ENCODE data around the gene FBXW12.

FBXW12 gene

GRCh38 chr3:48407542-48408099 is 35.6 kb downstream of the FBXW12 start:
- DNase-seq (ENCODE audit: low read depth, low spot score) = no peak

DNA sequence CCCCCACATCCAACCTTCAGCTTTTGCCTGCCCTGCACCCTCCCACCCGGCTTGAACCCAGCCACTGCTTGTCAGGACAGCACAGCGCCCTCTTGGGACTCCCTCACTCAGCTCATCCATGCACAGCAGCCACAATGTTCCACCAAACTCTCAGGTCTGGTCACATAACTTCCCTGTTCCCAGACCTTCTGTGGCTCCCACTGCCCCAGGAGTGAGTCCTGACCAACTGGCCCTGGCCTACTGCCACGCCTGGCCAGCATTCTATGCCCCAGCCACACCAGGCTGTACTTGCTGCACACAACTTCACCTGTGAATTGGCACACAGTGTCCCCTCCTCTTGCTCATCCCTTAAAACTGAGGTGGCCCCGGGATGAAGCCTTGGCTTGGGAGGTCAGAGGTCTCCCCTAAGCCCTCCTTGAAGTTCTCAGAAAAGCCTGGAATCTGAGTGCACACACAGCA is 36.8 kb downstream of the FBXW12 start:
- DNase-seq (ENCODE audit: low read depth, low spot score) = no peak

GRCh38 chr3:48409291-48410201 is 37.5 kb downstream of the FBXW12 start:
- no peak for DNase-seq (ENCODE audit: low read depth, low spot score)

DNA sequence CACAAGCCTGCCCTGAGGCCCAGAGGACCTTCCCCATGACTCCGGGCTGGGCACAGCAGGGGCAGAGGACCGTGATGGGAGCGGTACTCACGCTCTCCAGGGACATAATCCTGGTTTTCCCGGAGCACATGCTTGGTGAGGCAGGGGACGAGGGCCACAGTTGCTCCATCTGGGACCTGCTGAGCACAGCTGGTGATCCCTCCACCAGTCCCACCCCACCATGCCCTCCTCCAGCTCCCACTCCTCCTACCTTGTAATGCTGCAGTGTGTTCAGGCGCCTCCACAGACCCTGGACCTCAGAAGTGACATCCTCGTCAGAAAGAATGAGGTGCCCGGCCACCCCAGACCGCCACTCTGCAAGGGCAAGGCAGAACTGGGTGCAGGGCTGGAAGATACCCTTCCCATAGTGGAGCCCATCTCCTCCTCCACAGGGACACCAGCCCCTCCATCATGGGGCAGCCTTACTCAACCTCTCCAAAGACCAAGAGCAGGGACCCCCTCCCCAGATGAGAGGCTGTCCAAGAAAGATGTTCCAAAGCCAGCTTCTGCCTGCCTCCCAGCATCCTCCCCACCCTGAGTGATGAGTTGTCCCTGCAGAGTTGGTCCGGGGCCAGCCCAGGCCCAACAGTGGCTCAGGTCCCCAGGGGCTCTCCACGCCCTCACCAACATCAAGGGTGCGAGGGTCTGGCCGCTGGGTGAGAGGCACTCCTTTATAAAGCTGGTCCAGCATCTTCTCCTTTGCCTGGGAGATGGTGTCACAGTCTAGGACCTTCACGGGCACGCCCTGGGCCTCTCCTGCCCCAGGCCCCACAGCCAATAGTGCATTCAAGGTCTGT is 38.4 kb downstream of the FBXW12 start:
- no peak for DNase-seq (ENCODE audit: low read depth, low spot score)

GRCh38 chr3:48411041-48411588 is 39.1 kb downstream of the FBXW12 start:
- no peak for DNase-seq (ENCODE audit: low read depth, low spot score)

GRCh38 chr3:48411606-48412374 is 39.8 kb downstream of the FBXW12 start:
- DNase-seq (ENCODE audit: low read depth, low spot score) = no peak

DNA sequence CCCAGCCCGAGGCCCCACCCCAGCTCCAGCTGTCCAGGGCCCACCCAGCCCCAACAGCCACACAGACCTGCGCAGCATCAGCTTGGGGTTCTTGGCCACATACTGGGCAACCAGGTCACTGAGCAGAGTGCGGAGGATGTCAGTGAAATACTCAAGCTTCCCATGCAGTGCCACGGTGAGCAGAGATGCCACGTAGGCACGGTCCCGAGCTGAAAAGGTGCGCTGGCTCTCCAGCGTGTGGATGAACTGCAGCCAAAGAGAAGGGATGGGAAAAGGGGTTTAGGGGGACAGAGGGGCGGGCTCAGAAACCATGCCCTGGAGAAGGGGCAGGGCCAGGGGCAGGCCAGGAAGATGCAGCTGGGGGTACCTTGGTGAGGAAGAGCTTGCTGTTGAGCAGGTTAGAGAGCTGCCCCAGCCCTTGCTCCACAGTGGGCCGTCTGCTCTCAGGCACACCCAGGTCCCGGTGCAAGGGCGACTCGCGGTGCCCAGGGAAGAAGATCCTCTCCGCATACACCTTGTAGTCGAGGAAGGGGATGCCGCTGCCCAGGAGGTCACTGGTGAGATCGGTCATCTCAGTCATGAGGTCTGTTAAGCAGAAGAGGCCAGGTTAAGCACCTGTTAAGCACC is 40.5 kb downstream of the FBXW12 start:
- no peak for DNase-seq (ENCODE audit: low read depth, low spot score)

DNA sequence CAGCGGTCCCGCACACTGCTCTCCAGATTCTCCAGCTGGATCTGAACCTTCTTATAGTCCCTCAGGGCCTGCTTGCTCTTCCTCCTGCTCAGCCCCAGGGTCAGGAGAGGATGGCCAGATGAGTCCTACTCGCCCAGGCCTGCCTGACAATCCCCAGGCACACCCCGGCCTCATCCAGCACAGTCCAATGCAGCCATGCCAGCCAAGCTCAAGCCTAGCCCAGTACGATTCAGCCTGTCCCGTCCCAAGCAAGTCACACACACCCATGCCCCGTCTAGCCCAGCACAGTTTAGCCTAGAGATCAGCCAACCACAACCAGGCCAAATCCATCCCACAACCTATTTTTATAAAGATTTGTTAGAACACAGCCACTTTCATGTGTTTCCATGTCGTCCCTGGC is 41.1 kb downstream of the FBXW12 start:
- DNase-seq (ENCODE audit: low read depth, low spot score) = no peak

- no peak for DNase-seq (ENCODE audit: low read depth, low spot score)
These were observed 41.6 kb downstream of the FBXW12 start for GRCh38 chr3:48413611-48414010.

GRCh38 chr3:48414376-48415250 is 42.6 kb downstream of the FBXW12 start:
- no peak for DNase-seq (ENCODE audit: low read depth, low spot score)

GRCh38 chr3:48415251-48415953 is 43.4 kb downstream of the FBXW12 start:
- DNase-seq (ENCODE audit: low read depth, low spot score) = no peak

DNA sequence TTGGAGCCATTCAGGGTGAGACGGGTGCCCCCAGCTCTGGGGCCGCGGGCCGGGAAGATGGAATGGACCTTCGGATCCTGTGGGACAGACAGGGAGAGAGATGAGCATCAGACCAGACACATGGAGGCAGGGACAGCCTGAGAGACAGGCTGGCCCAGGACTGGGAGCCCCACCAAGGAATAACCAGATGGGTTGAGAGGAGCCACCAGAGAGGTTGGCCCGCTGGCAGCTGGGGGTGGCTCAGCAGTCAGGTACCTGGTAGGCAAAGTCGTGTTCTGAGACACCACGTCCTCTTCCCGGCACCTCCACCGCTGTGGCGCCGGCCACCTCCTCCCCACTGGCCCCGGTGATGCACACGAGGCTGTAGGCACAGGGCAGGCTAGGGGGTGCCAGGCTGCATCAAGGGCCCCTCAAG is 44.1 kb downstream of the FBXW12 start:
- DNase-seq (ENCODE audit: low read depth, low spot score) = no peak

DNA sequence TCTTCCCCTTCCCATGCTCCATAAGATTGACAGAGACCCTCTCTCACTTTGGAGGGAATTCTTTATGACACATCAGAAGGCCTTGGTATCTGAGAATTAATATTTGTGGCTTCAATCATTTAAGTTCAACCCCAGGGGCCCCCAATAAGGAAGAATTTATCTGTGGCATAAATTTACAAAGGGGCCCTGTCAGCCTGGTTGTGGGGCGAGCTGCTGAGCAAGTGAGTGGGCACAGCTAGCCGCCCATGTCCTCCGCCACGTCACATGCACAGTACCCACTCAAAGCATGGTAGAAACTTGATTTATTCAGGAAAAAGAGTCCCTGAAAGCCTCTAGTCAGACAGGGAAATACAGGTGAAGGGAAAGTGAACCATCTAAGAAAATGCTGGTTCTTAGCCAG is 44.5 kb downstream of the FBXW12 start:
- no peak for DNase-seq (ENCODE audit: low read depth, low spot score)

DNA sequence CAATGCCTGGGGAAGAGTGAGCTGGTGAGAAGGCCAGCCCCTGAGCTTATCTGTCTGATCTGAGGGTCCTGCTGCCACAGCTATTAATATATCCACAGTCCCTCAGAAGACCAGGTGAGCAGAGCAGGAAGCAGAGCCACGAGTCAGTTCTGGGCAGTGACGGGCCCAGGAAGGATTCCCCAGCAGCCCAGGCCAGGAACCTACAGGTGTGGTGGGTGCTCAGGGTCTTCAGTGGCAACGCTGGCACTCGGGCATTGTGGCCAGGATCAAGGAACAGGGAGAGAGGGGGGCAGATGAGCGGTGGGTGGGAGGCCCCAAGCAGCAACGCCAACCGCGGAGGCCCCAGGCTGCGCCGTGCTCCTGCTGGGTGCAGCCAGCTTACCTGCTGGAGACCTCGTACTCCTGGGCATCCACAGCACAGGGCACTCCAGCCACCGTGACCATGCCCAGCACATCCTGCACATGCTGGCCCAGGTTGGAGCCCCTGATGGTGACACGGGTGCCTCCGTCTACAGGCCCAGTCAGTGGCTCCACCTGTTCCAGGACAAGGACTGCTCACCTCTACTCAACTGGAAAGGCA is 45.6 kb downstream of the FBXW12 start:
- no peak for DNase-seq (ENCODE audit: low read depth, low spot score)

DNA sequence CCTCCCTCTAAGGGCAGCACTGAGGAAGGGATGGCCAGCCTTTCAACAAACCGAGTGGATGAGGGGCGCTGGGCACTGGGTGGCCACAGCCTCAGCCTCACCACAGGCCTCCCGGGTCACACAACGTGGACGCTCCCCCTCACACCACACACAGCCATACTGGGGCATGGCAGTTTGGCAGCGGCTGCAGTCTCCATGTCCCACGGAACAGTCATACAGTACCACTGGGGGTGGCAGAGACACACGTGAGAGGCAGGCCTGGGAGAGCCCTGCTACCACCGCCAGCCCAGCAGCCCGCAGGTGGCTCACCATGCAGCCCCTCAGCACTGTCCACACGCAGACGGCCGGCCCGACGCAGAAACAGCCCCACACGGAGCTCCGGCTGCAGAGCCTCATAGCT is 46.1 kb downstream of the FBXW12 start:
- no peak for DNase-seq (ENCODE audit: low read depth, low spot score)

DNA sequence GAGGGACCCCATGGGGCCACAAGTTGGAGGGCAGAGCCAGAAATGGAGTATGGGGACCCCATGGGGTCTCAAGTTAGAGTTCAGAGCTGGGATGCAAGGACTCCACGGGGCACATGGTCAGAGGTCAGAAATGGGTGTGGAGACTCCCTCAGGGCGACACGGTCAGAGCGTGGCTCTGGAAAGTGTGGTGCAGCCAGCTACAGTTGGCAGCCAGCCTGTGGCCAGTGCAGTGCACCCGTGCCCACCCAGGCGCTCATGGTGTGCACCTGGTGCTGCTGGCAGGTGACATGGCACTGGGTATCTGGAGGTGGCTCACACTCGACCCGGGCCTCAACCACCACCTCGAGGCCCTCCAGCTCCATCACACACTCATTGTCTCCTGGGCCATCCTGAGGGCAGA is 46.6 kb downstream of the FBXW12 start:
- DNase-seq (ENCODE audit: low read depth, low spot score) = no peak

DNA sequence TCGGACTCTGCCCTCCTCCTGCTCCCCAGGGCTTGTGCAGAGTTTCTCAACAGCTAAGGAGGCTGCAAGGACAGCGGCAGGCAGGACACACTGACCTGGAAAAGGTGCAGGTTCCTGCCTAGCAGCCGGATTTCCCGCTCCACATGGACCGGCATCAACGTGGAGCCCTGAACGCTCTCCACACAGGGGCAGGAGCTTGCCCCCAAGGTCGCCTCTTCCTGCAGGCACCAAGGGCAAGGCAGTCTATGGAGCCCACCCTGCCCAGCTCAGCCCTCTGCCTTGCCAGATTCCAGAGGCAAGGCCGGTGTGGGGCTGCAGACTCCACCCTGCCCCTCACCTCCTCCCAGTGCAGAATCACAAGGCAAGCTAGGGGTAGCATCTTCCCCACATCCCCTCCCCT is 47.1 kb downstream of the FBXW12 start:
- DNase-seq (ENCODE audit: low read depth, low spot score) = no peak

- no peak for DNase-seq (ENCODE audit: low read depth, low spot score)
These were observed 47.6 kb downstream of the FBXW12 start for GRCh38 chr3:48419597-48419996.

DNA sequence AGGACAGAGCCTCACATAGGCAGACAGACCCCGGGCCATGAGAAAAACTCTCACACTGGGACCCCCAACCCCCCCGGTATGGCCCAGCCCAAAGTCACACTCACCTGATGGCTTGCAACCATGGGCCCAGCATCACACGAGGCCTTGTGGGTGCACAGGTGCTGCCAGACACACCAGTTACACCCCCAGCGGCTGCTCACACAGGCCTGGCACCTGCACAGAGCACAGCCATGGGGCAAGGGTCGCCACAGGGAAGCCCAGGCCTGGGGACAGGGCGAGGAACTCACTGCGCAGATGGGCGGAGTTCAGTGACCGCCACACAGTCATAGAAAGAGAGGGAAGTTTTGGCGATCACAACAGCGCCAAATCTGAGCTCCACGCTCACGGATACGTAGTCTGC is 48.5 kb downstream of the FBXW12 start:
- no peak for DNase-seq (ENCODE audit: low read depth, low spot score)
